ENCODE results near the gene CGB8.
"Not testable (repeated sequence)": the region's sequence is repeated elsewhere in the genome, so short reads cannot be mapped to it uniquely, and the experiment has no call there.

The CGB8 gene

DNA sequence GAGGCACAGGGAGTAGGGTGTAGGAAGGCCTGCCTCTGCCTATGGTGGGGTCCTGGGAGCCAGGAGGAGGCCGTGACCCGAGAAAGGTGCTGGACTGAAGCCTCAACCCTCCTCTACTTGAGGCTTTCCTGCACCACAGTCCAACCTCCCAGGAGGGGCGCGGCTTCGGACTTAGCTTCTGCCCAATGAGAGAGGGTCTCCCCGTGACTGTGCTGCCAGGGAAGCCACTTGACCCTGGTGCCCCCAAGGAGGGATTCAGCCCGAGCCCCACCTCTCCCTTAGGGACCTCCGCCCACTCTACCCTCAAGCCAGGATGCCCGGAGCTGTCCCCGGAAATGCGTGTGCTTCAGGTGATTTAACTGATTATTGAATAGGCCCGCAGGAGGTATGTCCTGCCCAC is at the start of gene CGB8:
TSS of gene CGB8 (minus strand) at position 101 of the 400 bp plus-strand sequence. CDS start 372 bp downstream, outside the sequence.
- DNase-seq, result not testable (repeated sequence)

GRCh38 chr19:49097453-49098288 is 48.8 kb upstream of the CGB8 start:
- peak; percentile 71 to 74 for DNase-seq

DNA sequence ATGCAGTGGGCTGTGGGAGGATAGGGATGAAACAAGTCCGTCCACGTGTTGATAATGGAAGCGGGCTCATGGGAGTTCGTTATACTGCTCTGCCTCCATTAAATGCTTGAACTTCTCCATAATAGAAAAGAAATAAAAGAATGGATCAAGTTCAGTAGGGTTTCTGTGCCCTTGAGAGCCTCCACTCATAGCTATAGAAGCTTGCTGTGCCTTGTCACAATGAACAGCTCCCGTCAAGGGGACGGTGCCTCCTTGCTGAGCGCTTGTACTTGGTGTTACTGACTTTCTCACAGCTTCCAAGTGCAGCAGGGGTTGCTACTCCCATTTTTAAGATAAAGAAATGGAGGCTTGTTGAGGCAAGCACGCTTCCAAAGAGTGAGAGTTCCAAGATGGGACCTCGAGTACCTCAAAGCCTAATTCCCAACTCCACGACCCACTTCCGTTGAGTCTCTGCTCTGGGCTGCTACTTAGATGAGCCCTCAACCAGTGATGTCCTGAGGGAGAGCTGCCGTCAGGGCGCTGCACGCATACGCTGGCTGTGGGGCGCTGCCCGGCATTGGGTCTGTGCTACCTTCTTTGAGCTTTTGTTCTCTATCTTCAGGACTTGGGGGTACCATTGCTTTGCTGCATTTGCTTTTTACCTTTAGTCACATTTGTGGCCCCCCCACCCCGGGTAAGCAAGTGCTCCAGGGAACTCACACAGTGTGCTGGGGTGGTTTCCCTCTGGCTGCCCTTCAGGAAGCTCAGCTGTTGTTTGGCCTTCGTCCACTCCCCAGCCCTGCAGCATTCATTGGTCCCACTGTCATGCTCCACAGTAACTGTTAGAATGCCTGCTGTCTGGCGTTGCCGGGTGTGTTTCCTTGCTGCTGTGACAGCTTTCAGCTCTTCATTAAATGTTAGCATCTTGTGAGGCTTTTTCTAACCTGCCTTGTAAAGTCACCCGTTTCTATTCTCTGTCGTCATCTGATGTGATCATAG is 45.9 kb upstream of the CGB8 start:
- no peak for DNase-seq

GRCh38 chr19:49092686-49093085 is 43.8 kb upstream of the CGB8 start:
- DNase-seq, result no peak

- DNase-seq, result no peak
These were observed 42.6 kb upstream of the CGB8 start for GRCh38 chr19:49091391-49092038.

DNA sequence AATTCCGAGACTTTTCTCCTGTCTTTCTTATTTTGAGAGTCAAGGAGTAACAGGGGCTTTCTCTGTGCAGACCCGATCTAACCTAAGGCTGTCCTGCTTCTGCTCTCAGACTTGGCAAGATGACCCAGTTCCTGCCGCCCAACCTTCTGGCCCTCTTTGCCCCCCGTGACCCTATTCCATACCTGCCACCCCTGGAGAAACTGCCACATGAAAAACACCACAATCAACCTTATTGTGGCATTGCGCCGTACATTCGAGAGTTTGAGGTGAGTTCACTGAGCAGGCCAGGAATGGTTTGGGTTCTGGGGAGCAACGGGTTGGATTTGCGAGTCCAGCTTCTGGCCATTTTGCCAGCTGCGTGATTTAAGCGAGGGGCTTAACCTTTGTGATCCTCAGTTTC is 37.4 kb upstream of the CGB8 start:
- no peak for DNase-seq

- DNase-seq, result no peak
These were observed 36.9 kb upstream of the CGB8 start for GRCh38 chr19:49085868-49086232.

DNA sequence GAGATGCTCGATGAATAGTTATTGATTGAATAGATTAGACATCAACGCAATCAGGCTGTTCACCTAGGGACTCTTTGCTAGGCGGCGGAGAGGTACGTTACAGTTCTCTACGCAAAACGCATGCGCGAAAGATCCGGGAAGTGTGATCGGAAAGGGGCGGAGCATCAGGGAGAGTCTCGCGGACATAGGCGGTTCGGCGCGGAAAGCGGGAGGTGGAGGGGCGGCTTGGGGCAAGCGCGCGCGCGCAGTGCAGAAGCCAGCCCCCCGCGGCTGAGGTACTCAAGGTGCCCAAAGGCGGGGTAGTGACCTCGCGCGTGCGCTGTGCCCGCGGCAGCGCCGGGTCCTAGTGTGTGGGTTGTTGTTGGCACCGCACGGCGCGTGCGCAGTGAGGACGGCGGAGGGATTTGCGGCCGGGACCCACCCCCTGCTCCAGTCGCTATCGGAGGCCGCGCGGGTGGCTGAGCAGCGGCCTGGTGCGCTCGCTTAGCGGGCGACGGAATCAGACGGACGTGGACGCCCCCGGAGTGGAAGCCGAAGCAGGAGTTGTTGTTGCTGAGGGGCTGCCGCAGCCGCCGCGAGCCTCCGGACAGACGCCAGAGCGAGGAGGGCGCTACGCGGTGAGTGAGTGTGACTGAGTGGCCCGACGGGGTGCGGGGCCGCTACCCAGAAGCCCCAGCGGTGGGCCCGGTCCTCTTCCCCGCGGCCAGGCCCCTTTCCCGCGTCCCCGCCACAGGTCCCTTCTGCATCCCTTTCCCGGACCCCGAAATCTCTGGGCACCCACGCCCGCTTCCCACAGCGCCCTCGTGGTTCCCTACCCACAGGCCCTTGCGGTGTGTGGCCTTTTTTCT is 36.3 kb upstream of the CGB8 start, which contains the start of gene SNRNP70:
TSS of gene SNRNP70 (plus strand) at position 432 of the 848 bp plus-strand sequence. CDS start 964 bp downstream, outside the sequence.
- peak; percentile 98 to 99 for DNase-seq

- DNase-seq, result no peak
These were observed 35.5 kb upstream of the CGB8 start for GRCh38 chr19:49084206-49085019.

DNA sequence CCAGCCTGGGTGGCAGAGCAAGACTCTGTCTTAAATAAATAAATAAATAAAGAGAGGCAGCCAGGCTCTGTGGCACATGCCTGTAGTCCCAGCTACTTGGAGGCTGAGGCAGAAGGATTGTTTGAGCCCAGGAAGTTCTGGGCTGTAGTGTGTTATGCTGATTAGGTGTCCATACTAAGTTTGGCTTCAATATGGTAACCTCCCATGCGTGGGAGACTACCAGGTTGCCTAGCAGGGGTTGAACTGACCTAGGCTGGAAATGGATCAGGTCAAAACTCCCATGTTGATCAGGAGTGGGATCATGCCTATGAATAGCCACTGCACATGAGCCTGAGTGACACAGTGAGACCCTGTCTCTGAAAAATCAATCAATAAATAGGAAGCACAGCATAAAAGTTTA is 32.4 kb upstream of the CGB8 start:
- DNase-seq, result no peak

DNA sequence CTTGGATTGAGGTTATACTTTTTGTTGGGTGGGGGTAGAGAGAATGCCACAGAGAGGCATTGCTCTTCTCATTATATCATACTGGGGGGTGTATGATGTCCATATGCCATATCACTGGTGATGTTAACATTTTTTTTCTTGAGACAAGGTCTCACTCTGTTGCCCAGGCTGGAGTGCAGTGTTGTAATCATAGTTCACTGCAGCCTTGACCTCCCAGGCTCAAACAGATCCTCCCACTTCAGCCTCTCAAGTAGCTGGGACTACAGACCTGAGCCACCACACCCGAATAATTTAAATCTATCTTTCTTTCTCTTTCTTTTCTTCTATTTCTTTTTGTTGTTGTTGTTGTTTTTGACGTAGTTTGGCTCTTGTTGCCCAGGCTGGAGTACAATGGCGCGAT is 31.5 kb upstream of the CGB8 start:
- DNase-seq, result no peak

GRCh38 chr19:49074869-49075268 is 26.0 kb upstream of the CGB8 start:
- DNase-seq, result peak in 1 of 2 donors; percentile 24

DNA sequence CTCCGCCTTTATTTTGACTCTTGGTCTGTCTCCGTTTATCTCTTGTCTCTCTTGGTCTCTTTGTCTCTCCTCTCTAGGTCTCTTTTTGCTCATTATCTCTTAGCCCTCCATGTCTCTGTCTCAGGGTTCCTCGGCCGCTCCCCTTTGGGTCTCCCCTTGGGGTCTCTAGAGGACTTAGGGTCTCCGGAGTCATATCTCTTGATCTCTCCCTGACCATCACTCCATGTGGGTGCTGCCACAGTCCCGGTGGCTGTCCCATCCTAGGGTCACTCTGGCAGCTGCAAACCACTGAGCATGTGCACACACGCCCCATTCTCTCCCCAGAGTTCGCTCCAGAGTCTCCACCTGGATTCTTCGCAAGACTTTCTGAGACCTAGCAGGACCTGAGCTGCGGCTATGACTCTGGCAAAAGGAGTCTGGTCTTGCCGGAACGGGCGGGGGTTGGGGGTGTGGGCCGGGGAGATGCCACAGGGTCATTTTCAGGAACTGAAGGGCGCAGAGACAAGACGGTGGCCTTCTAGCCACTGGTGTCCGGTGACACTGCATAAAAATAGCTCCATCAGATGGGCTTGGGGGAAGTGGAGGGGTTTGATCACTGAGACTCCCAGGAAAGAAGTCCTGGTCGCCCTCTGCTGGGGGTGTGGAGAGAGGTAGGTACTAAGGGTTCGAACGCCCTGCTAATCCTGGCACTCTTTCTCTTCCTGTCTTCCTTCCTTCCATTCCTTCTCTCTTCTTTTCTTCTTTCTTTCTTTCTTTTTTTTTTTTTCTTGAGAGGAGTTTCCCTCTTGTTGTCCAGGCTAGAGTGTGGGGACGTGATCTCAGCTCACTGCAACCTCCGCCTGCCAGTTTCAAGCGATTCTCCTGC is 24.8 kb upstream of the CGB8 start:
- DNase-seq, result no peak

- peak in 1 of 2 donors; percentile 42 for DNase-seq
These were observed 23.1 kb upstream of the CGB8 start for GRCh38 chr19:49071860-49072547.

DNA sequence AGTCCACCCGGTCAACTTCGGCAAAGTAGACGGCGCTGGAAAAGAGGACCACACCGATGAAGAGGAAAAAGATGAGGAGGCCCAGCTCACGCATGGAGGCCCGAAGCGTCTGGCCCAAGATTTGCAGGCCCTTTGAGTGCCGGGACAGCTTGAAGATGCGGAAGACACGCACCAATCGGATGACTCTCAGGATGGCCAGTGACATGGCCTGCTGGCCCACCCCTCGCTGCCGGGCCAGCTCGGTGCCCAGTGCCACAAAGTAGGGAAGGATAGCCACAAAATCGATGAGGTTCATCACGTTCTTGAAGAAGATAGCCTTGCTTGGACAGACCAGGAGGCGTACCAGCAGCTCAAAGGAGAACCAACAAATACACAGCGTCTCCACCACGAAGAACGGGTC is 21.5 kb upstream of the CGB8 start:
- DNase-seq, result no peak

DNA sequence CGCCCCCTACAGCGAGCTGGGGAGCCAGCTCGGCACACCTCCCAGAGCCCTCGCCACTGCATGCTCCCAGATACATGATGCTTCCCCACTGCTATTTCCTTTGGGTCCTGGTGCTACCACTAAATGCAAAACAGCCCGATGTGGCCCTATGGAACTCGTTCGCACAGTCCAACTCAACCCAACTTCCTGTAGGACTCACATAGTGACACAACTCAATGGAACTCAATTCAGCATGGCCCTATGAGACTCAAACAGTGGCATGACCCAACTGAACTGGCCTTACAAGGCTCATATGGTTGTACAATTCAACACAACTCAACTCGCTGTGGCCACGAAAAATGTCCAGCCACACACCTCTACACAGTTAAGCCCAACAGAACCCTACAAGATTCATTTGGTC is 20.1 kb upstream of the CGB8 start:
- DNase-seq, result no peak

- DNase-seq, result no peak
These were observed 18.6 kb upstream of the CGB8 start for GRCh38 chr19:49067554-49067953.

DNA sequence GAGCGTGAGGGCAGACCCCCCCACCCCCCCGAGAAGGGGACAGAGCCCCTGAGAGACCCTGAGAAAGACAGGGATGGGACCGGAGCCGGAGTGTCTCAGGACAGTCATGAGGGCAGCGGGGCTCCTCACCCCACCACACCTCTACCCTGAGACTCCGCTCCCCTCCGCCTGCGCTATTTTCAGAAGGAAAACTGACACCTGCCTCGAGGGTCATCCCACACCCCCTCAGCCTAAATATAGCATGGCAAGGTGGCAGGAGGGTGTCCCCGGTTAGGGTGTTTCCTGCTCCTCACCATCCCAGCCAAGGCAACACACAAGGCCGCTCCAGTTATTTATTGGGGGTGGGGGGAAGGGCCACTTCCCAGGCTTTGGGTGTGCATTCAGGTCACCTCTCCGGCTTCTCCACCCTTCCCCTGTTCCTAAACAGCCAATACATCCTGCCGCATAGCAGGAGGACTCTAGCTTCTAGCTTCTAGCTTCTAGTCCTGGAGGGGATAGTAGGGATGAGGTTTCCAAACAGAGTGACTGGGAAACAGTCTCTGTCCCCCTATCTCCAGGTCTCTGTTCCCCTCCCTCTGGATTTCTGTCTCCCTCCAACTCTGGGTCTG is 17.1 kb upstream of the CGB8 start:
- DNase-seq, result no peak

Data from stimulated activated CD4-positive, alpha-beta T cell treated with anti-CD3 and anti-CD28 coated beads, Interleukin-2, amount 100 ng/mL, for 24 hours (primary cell).